ENCODE results near the gene TEN1.
A peak's percentile ranks its signal among the peaks of the same experiment; 100 is the strongest.

TEN1 gene

DNA sequence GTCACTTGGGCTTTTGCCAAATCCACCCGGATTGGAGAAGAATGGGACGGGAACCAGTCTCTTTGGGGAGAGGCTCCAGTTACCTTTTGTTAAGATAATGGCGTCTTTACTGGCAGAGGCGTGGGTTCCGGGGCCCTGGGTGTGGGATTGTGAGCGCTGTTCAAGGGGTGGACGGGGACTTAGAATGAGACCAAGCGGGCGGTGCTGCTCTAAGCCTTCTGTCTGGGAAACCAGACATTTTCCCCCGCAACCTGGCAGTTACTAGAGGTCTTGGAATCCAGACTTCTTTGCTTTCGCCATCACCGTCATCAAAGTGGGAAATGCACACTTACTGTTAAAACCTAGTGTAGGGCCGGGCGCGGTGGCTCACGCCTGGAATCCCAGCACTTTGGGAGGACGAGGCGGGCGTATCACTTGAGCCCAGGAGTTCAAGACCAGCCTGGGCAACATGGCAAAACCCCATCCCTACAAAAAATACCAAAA, 706 bp downstream of the TEN1 start:
- DNase-seq: no peak

DNA sequence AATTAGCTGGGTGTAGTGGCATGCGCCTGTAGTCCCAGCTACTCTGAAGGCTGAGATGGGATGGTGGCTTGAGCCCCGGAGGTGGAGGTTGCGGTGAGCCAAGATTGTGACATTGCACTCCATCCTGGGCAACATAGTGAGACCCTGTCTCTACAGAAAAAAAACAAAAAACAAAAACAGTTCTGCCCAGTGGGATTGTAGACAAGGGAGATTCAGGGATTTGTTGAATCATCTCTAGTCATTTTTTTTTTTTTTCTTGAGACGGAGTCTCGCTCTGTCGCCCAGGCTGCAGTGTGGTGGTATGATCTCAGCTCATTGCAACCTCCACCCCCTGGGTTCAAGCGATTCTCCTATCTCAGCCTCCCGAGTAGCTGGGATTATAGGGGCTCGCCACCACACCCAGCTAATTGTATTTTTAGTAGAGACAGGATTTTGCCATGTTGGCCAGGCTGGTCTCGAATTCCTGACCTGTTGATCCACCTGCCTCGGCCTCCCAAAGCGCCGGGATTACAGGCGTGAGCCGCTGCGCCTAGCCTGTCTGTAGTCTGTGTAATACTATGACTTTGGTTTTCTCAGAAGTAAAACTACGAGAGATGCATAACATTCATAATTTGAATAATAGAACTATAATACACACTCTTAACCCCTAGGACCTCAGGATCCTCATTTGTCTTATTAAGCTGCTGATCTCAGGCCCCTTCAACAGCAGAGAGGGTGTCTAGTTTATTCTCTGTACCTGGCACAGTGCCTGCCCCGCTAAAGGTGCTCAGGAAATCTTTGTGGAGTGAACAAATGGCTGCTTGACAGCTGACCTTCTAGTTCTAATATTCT, 1.4 kb downstream of the TEN1 start:
- DNase-seq: no peak

GRCh38 chr17:75981019-75981615, 2.1 kb downstream of the TEN1 start:
- DNase-seq: no peak

DNA sequence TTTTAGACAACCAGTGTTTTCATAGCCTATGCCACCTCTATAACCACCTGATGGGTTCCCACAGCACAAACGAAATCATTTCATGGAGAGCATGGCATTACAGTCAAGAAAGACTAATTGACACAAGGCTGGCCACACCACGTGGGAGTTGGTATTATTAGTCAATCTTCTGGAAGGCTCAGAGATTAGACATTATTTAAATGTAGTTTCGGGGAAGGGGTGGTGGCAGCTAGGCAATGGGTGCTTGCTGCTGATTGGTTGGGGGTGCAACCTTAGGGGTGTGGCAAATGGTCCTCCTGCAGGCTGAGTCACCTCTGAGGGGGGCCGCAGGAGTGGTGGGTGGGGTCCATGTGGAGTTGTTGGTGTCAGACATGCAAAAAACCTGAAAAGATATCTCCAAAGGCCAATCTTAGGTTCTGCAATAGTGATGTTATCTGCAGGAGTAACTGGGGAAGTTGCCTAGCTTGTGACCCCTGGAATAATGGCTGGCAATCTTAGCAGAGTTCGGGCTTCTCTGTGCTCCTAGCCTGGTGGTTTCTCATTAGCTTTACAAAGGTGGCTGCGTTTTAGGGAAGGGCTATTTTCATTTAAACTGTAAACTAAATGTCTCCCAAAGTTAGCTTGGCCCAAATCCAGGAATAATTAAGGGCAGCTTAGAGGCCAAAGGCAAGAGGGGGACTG, 4.6 kb downstream of the TEN1 start:
- no peak for DNase-seq

DNA sequence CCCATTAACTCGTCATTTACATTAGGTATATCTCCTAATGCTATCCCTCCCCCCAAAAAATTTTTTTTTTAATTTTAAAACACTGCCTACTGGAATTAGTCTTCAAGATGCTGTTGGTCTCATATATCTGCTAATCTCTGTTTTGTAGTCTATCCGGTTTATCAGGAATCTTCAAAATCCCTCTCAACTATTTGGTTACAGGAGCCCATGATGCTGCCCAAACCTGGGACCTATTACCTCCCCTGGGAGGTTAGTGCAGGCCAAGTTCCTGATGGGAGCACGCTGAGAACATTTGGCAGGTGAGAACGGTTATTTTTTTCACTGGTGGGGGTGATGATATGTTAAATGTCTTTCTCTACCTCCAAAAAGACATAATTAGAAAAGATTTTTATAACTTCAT, 6.9 kb downstream of the TEN1 start:
- no peak for DNase-seq

DNA sequence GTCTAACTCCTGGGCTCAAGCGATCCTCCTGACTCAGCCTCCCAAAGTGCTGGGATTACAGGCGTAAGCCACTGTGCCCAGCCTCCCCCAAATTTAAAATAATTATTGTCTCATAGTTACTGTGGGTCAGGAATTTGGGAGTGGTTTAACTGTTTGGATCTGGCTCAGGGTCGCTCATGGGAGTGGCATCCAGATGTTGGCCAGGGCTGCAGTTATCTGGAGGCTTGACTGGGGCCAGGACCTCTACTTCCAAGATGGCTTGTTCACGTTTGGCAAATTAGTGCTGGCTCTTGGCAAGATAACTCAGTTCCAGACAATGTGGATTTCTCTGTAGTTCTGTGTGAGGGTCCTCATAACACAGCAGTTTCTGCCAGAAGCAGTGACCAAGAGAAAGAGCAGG, 8.0 kb downstream of the TEN1 start:
- DNase-seq: no peak

- DNase-seq: no peak
These were observed 12.4 kb downstream of the TEN1 start for GRCh38 chr17:75991396-75991795.

GRCh38 chr17:75994802-75995370, 15.8 kb downstream of the TEN1 start:
- no peak for DNase-seq

- DNase-seq: no peak
These were observed 16.4 kb downstream of the TEN1 start for GRCh38 chr17:75995385-75995925.

DNA sequence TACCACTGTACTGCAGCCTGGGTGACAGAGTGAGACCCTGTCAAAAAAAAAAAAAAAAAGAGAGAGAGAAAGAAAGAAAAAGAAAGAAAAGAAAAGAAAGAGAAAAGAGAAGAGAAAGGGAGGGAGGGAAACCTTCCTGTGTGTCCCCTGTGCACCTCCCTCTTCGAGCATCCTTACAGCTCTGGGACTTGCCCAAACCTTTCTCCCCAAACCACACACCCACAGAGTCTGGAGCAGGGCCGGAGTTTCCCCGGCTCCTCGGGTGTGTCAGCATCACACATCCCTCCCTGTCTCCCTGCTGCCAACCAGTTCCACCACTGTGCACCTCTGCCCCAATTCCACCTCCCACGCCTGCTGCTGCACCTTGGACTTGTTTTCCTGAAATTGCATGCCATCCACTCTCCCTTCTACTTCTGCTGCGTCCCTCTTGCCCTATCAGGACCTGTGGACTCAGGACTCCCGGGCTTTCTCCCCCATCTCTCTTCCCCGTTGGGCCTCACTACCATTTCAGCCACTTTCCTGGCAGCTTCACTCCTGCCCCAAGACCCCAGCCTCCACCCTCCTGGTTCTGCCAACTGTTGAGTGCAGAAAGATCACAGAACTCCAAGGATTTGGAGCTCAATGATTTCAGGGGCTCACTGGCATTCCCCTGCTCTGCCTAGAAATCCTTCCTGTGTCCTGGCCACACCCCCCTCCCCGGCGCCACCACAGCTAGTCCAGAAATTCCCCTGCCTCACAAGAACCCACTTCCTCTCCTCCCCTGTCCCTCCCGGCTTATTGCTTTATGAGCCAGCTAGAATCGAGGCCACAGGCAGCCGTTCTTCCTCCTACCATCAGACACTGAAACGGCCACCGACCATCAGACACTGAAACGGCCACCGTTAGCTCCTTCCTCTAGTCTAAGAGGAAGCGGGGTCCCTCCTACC, 17.9 kb downstream of the TEN1 start:
- DNase-seq: peak; percentile 26

DNA sequence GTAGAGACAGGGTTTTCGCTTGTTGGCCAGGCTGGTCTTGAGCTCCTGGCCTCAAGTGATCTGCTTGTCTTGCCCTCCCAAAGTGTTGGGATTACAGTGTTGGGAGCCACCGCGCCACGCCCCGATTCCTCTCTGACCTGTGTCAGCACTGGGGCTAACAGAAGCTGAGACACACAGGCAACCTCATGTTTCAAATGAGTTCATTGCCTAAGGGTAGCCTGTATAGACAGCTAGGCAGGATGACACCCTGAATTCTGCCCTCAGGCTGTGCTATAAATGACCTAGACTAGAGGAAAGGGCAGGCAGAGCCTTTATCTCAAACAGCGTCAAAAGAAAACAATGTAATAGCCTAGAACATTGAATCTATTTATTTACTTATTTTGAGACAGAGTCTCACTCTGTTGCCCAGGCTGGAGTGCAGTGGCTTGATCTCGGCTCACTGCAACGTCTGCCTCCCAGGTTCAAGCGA, 19.3 kb downstream of the TEN1 start:
- DNase-seq: no peak

GRCh38 chr17:76000016-76000754, 21.1 kb downstream of the TEN1 start:
- peak; percentile 70 for DNase-seq

GRCh38 chr17:76000755-76001521, 21.9 kb downstream of the TEN1 start, which contains the start of gene CDK3:
Gene CDK3, plus strand, starts transcription at chr17:76000855. Its CDS starts 571 bp downstream, at chr17:76001426.
- DNase-seq: no peak

GRCh38 chr17:76002100-76002499, 23.1 kb downstream of the TEN1 start:
- no peak for DNase-seq

DNA sequence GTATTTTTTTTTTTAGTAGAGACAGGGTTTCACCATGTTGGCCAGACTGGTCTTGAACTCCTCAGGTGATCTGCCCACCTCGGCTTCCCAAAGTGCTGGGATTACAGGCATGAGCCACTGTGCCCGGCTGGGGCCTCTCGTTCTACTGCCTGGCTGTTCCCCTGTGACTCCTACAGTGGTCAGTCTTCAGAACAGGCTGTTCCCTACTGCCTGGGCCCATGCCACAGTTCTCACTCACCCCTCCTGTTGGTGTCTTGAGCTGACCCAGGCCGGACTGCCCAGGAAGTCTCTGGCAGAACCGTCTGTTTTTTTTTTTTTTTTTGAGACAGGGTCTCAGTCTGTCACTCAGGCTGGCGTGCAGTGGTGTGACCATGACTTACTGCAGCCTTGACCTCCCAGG, 24.9 kb downstream of the TEN1 start:
- DNase-seq: no peak

DNA sequence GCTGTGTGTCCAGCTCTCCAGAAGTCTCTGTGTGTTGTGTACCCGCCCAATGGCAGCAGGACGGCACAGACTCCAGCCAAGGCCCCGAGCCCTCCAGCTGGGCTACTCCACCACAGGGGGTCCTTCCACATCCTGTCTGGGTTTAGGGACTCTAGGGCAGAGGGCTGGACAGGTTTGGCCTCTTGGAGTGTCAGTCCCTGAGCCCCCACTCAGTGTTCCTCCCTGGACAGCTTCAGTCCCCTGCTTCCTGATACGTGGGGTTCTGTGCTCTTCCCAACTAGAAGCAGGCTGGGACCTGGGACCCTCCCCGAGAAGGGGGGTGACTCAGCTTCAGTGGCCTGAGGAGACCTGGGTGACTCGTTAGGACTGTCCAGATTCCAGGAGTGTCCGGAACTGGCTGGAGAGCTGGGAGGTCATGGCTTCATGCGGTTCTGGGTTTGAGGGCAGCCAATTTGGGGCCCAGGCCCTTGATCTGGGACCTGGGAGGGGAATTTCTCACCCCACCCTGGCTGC, 25.8 kb downstream of the TEN1 start:
- no peak for DNase-seq

- DNase-seq: peak; percentile 79
These were observed 26.5 kb downstream of the TEN1 start for GRCh38 chr17:76005263-76006149.

DNA sequence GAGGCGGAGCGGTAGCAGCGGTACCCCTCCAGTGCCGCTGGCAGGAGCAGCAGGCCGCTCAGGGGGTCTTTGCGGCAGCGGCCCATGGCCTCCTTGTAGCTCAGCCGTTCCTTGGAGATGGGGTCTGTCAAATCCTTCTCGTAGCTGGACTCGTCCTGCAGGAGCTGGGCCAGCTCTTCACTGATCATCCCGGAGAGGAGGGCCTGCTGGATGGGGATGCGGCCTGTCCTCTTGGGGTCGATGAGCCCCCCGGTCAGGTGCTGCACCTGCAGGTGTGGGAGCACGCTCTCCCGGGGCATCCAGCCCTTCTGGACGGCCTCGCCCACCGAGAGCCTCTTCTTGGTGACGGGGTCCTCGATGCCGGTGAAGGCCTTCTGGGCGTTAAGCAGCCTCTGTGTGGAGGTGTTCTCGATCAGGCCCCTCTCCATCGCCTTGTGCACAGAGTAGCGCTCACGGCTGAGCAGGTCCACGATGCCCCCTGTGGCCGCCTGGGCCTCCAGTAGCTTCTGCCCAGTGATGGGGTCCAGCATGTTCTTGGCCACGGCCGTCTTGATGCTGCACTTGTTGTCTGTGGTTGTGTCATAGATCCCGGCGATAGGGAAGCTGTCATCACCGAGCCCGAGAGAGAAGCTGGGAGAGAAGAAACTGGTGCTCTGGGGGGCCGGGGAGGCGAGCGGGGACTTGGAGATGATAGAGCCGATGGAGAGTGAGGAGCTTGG, 28.2 kb downstream of the TEN1 start:
- no peak for DNase-seq

GRCh38 chr17:76007850-76008165, 28.8 kb downstream of the TEN1 start:
- DNase-seq: no peak
